Adrenal gland (tissue), 19 donors: ENCODE data around the gene SAXO2. TPM values are rescaled to one million over a fixed set of nuclear protein-coding genes. Genes with fewer than 3 reads are reported as not detected.
"Not testable (repeated sequence)": the region's sequence is repeated elsewhere in the genome, so short reads cannot be mapped to it uniquely, and the experiment has no call there.

Experiments
- DNase-seq, 7 donors: peaks; one replicate each; pipeline ENCODE4 v3.0.0-alpha.2; 2019 to 2020
- H3K27ac ChIP-seq, 5 donors: fragments of 200-600 bp; sonication (generic) in 4 of 5; 1 replicate in 3 of 5; 2 replicates in 2 of 5; pipeline versions ENCODE4 v1.5.1 to v1.8.0; 2016 to 2020; ENCODE audit warnings: mild to moderate bottlenecking in 1 of 5
- H3K27me3 ChIP-seq: fragments of 200-600 bp; 2 replicates; pipeline ENCODE4 v1.8.0; 2021
- H3K36me3 ChIP-seq, 2 donors: fragments of 200-600 bp; replicated peaks in 1 of 2; 1 replicate in 1 of 2; 2 replicates in 1 of 2; pipeline versions ENCODE4 v1.5.1 to v1.8.0; 2018 to 2022
- H3K4me1 ChIP-seq, 2 donors: fragments of 200-600 bp; replicated peaks in 1 of 2; 1 replicate in 1 of 2; 2 replicates in 1 of 2; pipeline versions ENCODE4 v1.5.1 to v1.8.0; 2018 to 2021
- H3K4me3 ChIP-seq, 4 donors: fragments of 200-600 bp; sonication (generic) in 3 of 4; one replicate each; pipeline ENCODE4 v1.5.1; 2016 to 2018
- H3K9me3 ChIP-seq, 3 donors: fragments of 200-600 bp; sonication (generic) in 1 of 3; replicated peaks in 1 of 3; 1 replicate in 2 of 3; 2 replicates in 1 of 3; pipeline versions ENCODE4 v1.5.1 to v1.8.0; 2016 to 2021
- POLR2A ChIP-seq, 2 donors: fragments of 450-650 bp; IDR thresholded peaks; one replicate each; pipeline ENCODE4 v1.6.1; 2017; ENCODE audit warnings: antibody characterized with exemption in 2 of 2, mild to moderate bottlenecking in 2 of 2, moderate library complexity in 1 of 2
- WGBS, 4 donors: extraction: QIAGEN DNeasy Blood & Tissue Kit in 2 of 4; methylation state at CpG; one replicate each; pipeline versions ENCODE4 v1.1.5 to v1.1.7; 2013 to 2017; 5-methylcytosine and 5-hydroxymethylcytosine counted together
- intact Hi-C, 2 donors: fragments of 100-400 bp; cut with DNase I; formaldehyde crosslinking; loops; one replicate each; pipeline versions ENCODE4 v1.14.1 to v1.15.0; 2022 to 2023
- long read RNA-seq, 10 donors: library from polyadenylated mRNA in 3 of 10; unstranded in 2 of 10; stranded (forward) in 1 of 10; transcript quantifications; one replicate each; pipeline ENCODE4 v2.0.0 and lab custom pipeline, GENCODE V29; 2021 to 2026
- polyA plus RNA-seq, 3 donors: library from polyadenylated mRNA; stranded (reverse); fragments of 200-250 nt in 2 of 3; fragments of 350-450 nt in 1 of 3; fragmentation: Illumina TruSeq in 1 of 3; extraction: RNeasy Lipid Tissue Mini Kit (QIAGEN cat#74804) in 1 of 3; gene quantifications; one replicate each; pipeline ENCODE4 v1.2.3, GENCODE V29; 2013 to 2014
- total RNA-seq, 9 donors: library from RNA; depleted of rRNA in 4 of 9; stranded (reverse); fragments of >200 nt in 4 of 9; fragments of 120-200 nt in 1 of 9; fragmentation: NEBNext Ultra II Directional in 1 of 9; extraction: Animal tissue kit (Norgen Biotek cat#: 25700) in 1 of 9; gene quantifications; one replicate each; pipeline versions ENCODE4 v1.1.0 to v1.2.4, GENCODE V29; 2013 to 2023
- TF ChIP-seq, protein P1 (sequence below), 6 experiments: fragments of 450-650 bp in 4 of 6; fragments of 200-600 bp in 2 of 6; sonication (generic) in 1 of 6; IDR thresholded peaks; 1 replicate in 5 of 6; 2 replicates in 1 of 6; pipeline versions ENCODE4 v1.5.1 to v1.8.0; 2016 to 2021; ENCODE audit warnings: antibody characterized with exemption in 6 of 6, mild to moderate bottlenecking in 2 of 6, moderate library complexity in 1 of 6
- donor health status: healthy with polysubstance abuse.
- donor health status: Bipolar disorder and iron deficiency.
- donor health status: DM: yes; HTN: yes; CAD: no.
- donor health status: DM: no; HTN: no; CAD: no.
- donor health status: DM: no; HTN: no; CAD: no.
- donor health status: DM: yes; HTN: yes; CAD: no.

The SAXO2 gene, protein sequence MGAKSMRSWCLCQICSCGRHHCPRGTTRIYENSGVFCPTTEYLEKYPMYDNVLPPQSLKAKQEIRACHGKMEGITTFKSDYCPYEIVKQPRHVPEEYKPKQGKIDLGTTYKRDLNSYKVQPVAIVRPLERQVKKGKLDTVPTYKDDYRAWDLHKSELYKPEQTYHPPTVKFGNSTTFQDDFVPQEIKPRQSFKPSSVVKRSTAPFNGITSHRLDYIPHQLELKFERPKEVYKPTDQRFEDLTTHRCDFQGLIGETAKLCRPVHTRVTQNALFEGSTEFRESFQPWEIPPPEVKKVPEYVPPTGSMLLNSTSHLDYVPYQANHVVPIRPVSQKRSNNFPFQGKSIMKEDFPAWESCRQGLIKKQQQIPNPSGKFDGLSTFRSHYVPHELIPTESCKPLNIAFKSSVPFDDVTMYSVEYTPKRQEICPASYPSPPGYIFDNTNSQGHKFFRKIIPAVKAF
- total RNA-seq (10 to 100 TPM in 1 of 9 donors, 1 to 10 TPM in 6, under 1 TPM in 1, not detected in 1; 0.83 to 14.9 (median 3.6) TPM), polyA plus RNA-seq (1 to 10 TPM in 2 of 3 donors, under 1 TPM in 1; 0.56 to 5.8 (median 2.1) TPM)
- long read RNA-seq, donor 1, result 0 reads
- long read RNA-seq, donor 2, result 0 reads
- long read RNA-seq, donor 3, result 0 reads
- long read RNA-seq, donor 4, result 0 reads
- long read RNA-seq, donor 5, partial matches to known transcripts, result 1 of 2 reads
- long read RNA-seq, donor 5, other reads (novel, unspliced or antisense), result 1 of 2 reads
- long read RNA-seq, donor 6, partial matches to known transcripts, result 0 of 1 reads
- long read RNA-seq, donor 6, other reads (novel, unspliced or antisense), result 1 of 1 reads
- long read RNA-seq, donor 7, result 0 reads
- long read RNA-seq, donor 8, result 0 reads
- long read RNA-seq, donor 9, result 0 reads
- long read RNA-seq, donor 10, result 0 reads

DNA sequence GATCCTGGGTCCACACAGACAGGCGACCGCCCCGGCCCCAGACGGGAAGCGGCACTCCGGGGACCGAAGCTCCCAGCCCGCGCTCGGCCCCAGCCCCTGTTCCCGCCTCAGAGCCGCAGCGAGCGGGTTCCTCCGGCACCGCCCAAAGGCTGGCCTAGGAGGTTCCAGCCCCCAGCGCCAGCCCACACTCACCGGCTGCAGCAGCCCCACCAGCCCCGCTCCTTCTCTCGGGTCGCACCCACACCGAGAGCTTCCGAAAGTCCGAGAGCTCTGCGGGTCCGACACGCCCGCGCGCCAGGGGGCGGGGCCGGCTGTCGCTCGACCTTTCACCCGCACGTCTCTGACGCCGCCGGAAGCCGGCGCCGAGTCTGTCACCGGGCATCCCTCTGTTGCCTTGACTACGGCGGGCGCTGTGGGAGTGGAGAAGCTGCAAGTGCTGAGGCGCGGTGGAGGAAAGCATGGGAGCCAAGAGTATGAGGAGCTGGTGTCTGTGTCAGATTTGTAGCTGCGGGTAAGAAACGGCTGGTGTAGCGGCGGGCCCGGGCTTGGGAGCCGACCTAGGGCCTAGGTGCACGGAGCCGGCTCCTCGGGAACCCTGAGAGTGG, at the start of gene SAXO2, which contains the start of gene EFL1:
Gene SAXO2, plus strand, starts transcription at position 397 of the 605 bp plus-strand sequence. Its CDS starts 62 bp downstream, at position 459.
Gene EFL1, minus strand, starts transcription at position 313 of the 605 bp plus-strand sequence. CDS start 956 bp downstream, outside the sequence.
- 0 to 1% (median 0%) methylated on average over 3 to 57 of the region's 57 CpGs for whole genome bisulfite sequencing, 4 donors
- TF ChIP-seq POLR2A (IDR thresholded peaks at IDR 0.05), result peak; percentile 28 to 70
- TF ChIP-seq, protein P1, sequence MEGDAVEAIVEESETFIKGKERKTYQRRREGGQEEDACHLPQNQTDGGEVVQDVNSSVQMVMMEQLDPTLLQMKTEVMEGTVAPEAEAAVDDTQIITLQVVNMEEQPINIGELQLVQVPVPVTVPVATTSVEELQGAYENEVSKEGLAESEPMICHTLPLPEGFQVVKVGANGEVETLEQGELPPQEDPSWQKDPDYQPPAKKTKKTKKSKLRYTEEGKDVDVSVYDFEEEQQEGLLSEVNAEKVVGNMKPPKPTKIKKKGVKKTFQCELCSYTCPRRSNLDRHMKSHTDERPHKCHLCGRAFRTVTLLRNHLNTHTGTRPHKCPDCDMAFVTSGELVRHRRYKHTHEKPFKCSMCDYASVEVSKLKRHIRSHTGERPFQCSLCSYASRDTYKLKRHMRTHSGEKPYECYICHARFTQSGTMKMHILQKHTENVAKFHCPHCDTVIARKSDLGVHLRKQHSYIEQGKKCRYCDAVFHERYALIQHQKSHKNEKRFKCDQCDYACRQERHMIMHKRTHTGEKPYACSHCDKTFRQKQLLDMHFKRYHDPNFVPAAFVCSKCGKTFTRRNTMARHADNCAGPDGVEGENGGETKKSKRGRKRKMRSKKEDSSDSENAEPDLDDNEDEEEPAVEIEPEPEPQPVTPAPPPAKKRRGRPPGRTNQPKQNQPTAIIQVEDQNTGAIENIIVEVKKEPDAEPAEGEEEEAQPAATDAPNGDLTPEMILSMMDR (IDR thresholded peaks at IDR 0.05), result no peak

GRCh38 chr15:82216092-82216491, 46.5 kb upstream of the SAXO2 start:
- DNase-seq, H3K36me3 ChIP-seq, H3K4me3 ChIP-seq, H3K27me3 ChIP-seq, H3K9me3 ChIP-seq, H3K4me1 ChIP-seq, intact Hi-C loops, H3K27ac ChIP-seq: not testable (repeated sequence)
- 83 to 97% (median 87%) methylated on average over 2 of the region's 2 CpGs for whole genome bisulfite sequencing, 4 donors

More for the DNA sequence above, at the start of gene SAXO2, which contains the start of gene EFL1:
- Histone ChIP-seq H3K27ac (peak within 1 kb of the TSS in 4 of 5 donors; percentile 69 to 88 (median 86)), H3K4me3 (peak within 1 kb of the TSS; percentile 46 to 92 (median 66)), H3K27me3 (no peaks in the 10 kb centered on the region), H3K9me3 (no peaks in the 10 kb centered on the region), H3K4me1 (peaks cover 6 to 23% of the 10 kb centered on the region in 2 donors), H3K36me3 (peaks cover 0 to 9% of the 10 kb centered on the region in 2 donors)
- intact Hi-C loops, result no loop called here
- DNase-seq, result peak; percentile 93 to 97 (median 94)

GRCh38 chr15:82221535-82221934, 41.1 kb upstream of the SAXO2 start:
- H3K4me1 ChIP-seq, H3K27me3 ChIP-seq, H3K36me3 ChIP-seq, H3K9me3 ChIP-seq, H3K27ac ChIP-seq, intact Hi-C loops, H3K4me3 ChIP-seq: not testable (repeated sequence)
- DNase-seq, result peak in 3 of 7 donors; percentile 14 to 21 (median 14)
- 84 to 92% (median 88%) methylated on average over 2 of the region's 2 CpGs for WGBS, 4 donors

DNA sequence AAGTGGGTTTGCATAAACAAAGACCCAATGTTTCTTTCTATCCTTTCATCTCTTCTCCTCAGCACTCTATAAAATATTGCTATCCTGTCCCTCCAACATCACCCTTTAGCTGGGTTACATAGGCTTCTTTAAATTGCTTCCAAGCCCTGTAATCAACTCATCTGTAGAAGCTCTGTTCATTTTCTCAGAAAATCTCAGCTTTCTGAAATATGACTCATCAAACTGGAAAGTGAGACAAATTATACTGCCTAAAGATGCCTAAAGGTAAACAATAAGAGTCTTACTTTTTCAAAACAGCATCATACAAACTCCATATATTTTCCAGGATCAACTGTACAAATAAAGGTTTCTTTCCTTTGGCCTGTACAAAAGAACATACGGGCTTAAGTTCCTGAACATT, 33.9 kb upstream of the SAXO2 start:
- TF ChIP-seq, protein P1 (IDR thresholded peaks at IDR 0.05), result no peak
- no peak for TF ChIP-seq POLR2A (IDR thresholded peaks at IDR 0.05)
- intact Hi-C loops, result no loop called here
- H3K27ac ChIP-seq, result no peak overlapping the region
- no peaks in the 10 kb centered on the region for H3K36me3 ChIP-seq
- H3K27me3 ChIP-seq, result no peaks in the 10 kb centered on the region
- H3K4me3 ChIP-seq, result no peak overlapping the region
- no peaks in the 10 kb centered on the region for H3K9me3 ChIP-seq
- no peak for DNase-seq
- H3K4me1 ChIP-seq, result no peaks in the 10 kb centered on the region
- 91 to 98% (median 94%) methylated on average over 1 of the region's 1 CpG for WGBS, 4 donors
